PC-9 (cell line): ENCODE results near the gene BAIAP2L2.

Experiments used
- EZH2 ChIP-seq: fragments of 200-600 bp; sonication (generic); IDR thresholded peaks from 2 replicates; pipeline ENCODE4 v1.8.0; 2017; ENCODE audit warnings: antibody characterized with exemption, low read depth
- TF ChIP-seq, protein P1 (sequence below): fragments of 200-600 bp; sonication (generic); conservative IDR thresholded peaks from 2 replicates; pipeline ENCODE4 v1.6.1; 2017; ENCODE audit warnings: mixed run types, antibody characterized with exemption, mild to moderate bottlenecking, moderate library complexity

DNA sequence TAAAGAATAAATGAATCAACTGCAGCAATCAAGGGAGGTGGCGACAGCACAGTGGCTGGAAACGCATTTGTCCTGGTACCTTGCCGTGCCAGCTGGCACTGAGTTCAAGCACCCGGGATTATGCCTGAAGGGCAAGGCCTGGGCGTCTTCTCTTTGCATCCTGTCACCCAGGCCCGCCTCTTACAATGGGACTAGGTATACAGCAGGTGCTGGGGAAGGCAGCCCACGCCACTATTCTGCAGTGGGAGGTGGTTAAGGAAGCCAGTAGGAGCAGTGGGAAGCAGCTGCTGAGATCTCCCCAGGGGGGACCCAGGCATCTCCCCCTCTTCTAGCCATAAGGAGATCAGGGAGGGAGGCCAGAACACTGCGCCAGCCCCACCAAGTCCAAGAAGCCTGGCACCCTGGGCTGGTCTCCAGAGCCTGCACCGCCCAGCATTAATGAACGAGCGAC lies 15.3 kb upstream of the BAIAP2L2 start:
- TF ChIP-seq, protein P1, sequence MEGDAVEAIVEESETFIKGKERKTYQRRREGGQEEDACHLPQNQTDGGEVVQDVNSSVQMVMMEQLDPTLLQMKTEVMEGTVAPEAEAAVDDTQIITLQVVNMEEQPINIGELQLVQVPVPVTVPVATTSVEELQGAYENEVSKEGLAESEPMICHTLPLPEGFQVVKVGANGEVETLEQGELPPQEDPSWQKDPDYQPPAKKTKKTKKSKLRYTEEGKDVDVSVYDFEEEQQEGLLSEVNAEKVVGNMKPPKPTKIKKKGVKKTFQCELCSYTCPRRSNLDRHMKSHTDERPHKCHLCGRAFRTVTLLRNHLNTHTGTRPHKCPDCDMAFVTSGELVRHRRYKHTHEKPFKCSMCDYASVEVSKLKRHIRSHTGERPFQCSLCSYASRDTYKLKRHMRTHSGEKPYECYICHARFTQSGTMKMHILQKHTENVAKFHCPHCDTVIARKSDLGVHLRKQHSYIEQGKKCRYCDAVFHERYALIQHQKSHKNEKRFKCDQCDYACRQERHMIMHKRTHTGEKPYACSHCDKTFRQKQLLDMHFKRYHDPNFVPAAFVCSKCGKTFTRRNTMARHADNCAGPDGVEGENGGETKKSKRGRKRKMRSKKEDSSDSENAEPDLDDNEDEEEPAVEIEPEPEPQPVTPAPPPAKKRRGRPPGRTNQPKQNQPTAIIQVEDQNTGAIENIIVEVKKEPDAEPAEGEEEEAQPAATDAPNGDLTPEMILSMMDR = no peak
- TF ChIP-seq EZH2 = no peak
